SK-N-SH treated with all-trans-retinoic acid at 6 μM for 48 hours (cell line): ENCODE results near the gene FAM89A.
"Not testable (repeated sequence)": the region's sequence is repeated elsewhere in the genome, so short reads cannot be mapped to it uniquely, and the experiment has no call there.

ENCODE experiments used
- ATAC-seq: fragments of 200-7000 bp; cut with Tn5 transposase; 3 replicates; pipeline ENCODE4 v1.9.1; 2020; ENCODE audit warnings: mild to moderate bottlenecking, moderate library complexity
- ARNTL ChIP-seq: fragments of 450-650 bp; formaldehyde crosslinking; IDR thresholded peaks from 2 replicates; pipeline ENCODE4 v1.5.0; 2020; ENCODE audit warnings: low read depth, mild to moderate bottlenecking, moderate library complexity, borderline replicate concordance
- CREB5 ChIP-seq: fragments of 250-450 bp; sonication (Bioruptor Pico); IDR thresholded peaks from 2 replicates; pipeline ENCODE4 v1.5.1; 2020; ENCODE audit warnings: low read depth, mild to moderate bottlenecking, moderate library complexity
- CSDC2 ChIP-seq: fragments of 250-450 bp; sonication (Bioruptor Pico); IDR thresholded peaks from 2 replicates; pipeline ENCODE4 v1.5.0; 2020; ENCODE audit warnings: mild to moderate bottlenecking, moderate library complexity
- ESRRG ChIP-seq: fragments of 250-450 bp; sonication (Bioruptor Pico); IDR thresholded peaks from 2 replicates; pipeline ENCODE4 v1.6.1; 2021; ENCODE audit warnings: mild to moderate bottlenecking
- GLIS3 ChIP-seq: fragments of 250-450 bp; sonication (Bioruptor Pico); IDR thresholded peaks from 2 replicates; pipeline ENCODE4 v1.5.0; 2020; ENCODE audit warnings: mild to moderate bottlenecking, moderate library complexity
- ISL1 ChIP-seq: fragments of 250-450 bp; sonication (Bioruptor Pico); IDR thresholded peaks from 2 replicates; pipeline ENCODE4 v2.1.2; 2022; ENCODE audit warnings: mild to moderate bottlenecking, moderate library complexity
- OSR1 ChIP-seq: fragments of 250-450 bp; sonication (Bioruptor Pico); IDR thresholded peaks from 2 replicates; pipeline ENCODE4 v1.8.0; 2022; ENCODE audit warnings: moderate library complexity, mild to moderate bottlenecking, inconsistent platforms
- PATZ1 ChIP-seq: fragments of 250-450 bp; sonication (Bioruptor Pico); IDR thresholded peaks from 2 replicates; pipeline ENCODE4 v1.8.0; 2020; ENCODE audit warnings: mild to moderate bottlenecking, moderate library complexity, borderline replicate concordance
- POU6F1 ChIP-seq: fragments of 250-450 bp; sonication (Bioruptor Pico); IDR thresholded peaks from 2 replicates; pipeline ENCODE4 v1.8.0; 2021; ENCODE audit warnings: low read depth, mild to moderate bottlenecking, moderate library complexity, borderline replicate concordance
- PPARA ChIP-seq: fragments of 250-450 bp; sonication (Bioruptor Pico); IDR thresholded peaks from 2 replicates; pipeline ENCODE4 v1.5.0; 2020; ENCODE audit warnings: mild to moderate bottlenecking, borderline replicate concordance
- TCF4 ChIP-seq: fragments of 250-450 bp; sonication (Bioruptor Pico); IDR thresholded peaks from 2 replicates; pipeline ENCODE4 v1.8.0; 2021; ENCODE audit warnings: mild to moderate bottlenecking, moderate library complexity, borderline replicate concordance
- TOX ChIP-seq: fragments of 250-450 bp; sonication (Bioruptor Pico); IDR thresholded peaks from 2 replicates; pipeline ENCODE4 v1.8.0; 2021; ENCODE audit warnings: mild to moderate bottlenecking, moderate library complexity, borderline replicate concordance
- TSHZ2 ChIP-seq: fragments of 250-450 bp; sonication (Bioruptor Pico); IDR thresholded peaks from 2 replicates; pipeline ENCODE4 v1.5.0; 2020; ENCODE audit warnings: mild to moderate bottlenecking, moderate library complexity
- ZC3H10 ChIP-seq: fragments of 250-450 bp; sonication (Bioruptor Pico); IDR thresholded peaks from 2 replicates; pipeline ENCODE4 v1.5.1; 2021; ENCODE audit warnings: mild to moderate bottlenecking, moderate library complexity
- ZFP3 ChIP-seq: fragments of 250-450 bp; sonication (Bioruptor Pico); IDR thresholded peaks from 2 replicates; pipeline ENCODE4 v1.5.0; 2020; ENCODE audit warnings: mild to moderate bottlenecking, moderate library complexity
- ZNF565 ChIP-seq: fragments of 450-650 bp; formaldehyde crosslinking; conservative IDR thresholded peaks from 2 replicates; pipeline ENCODE4 v1.5.0; 2020; ENCODE audit warnings: low read depth, mild to moderate bottlenecking, moderate library complexity
- ZNF70 ChIP-seq: fragments of 450-650 bp; formaldehyde crosslinking; IDR thresholded peaks from 2 replicates; pipeline ENCODE4 v1.5.0; 2020; ENCODE audit warnings: mild to moderate bottlenecking, moderate library complexity
- ZNF8 ChIP-seq: fragments of 450-650 bp; formaldehyde crosslinking; IDR thresholded peaks from 2 replicates; pipeline ENCODE4 v1.5.0; 2020; ENCODE audit warnings: mild to moderate bottlenecking, moderate library complexity
- TF ChIP-seq, protein P1 (sequence below): fragments of 250-450 bp; sonication (Bioruptor Pico); IDR thresholded peaks from 2 replicates; pipeline ENCODE4 v1.5.1; 2021; ENCODE audit warnings: mild to moderate bottlenecking, moderate library complexity

The FAM89A gene

GRCh38 chr1:231026576-231026975 lies 13.5 kb downstream of the FAM89A start:
- TF ChIP-seq, protein P1, sequence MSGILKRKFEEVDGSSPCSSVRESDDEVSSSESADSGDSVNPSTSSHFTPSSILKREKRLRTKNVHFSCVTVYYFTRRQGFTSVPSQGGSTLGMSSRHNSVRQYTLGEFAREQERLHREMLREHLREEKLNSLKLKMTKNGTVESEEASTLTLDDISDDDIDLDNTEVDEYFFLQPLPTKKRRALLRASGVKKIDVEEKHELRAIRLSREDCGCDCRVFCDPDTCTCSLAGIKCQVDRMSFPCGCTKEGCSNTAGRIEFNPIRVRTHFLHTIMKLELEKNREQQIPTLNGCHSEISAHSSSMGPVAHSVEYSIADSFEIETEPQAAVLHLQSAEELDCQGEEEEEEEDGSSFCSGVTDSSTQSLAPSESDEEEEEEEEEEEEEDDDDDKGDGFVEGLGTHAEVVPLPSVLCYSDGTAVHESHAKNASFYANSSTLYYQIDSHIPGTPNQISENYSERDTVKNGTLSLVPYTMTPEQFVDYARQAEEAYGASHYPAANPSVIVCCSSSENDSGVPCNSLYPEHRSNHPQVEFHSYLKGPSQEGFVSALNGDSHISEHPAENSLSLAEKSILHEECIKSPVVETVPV (CRISPR knock-in tag) = no peak
- TF ChIP-seq ISL1 (CRISPR knock-in tag) (no peak), ESRRG (CRISPR knock-in tag) (no peak), CSDC2 (no peak), ARNTL (CRISPR knock-in tag) (no peak), ZC3H10 (CRISPR knock-in tag) (no peak), ZNF8 (CRISPR knock-in tag) (no peak), CREB5 (CRISPR knock-in tag) (no peak)
- ATAC-seq = no peak

DNA sequence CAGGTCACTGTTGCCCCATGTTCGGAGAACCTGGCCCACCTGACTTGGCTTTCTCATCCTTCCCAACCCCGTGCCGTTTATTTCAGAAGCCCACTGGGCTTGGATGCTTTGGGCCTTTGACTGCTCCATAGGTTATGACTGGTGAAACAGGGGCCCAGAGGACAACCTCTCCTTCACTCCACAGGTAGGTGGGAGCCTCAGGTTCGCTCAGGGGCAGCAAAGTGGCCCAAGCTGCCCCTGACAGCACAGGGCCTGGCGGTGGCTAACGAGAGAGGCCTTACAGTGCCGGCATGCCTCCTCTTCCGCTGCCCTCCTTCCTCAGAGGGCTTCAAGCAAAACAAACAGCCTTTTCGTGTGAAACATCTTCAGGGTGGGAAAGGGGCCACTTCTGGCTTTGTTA lies 16.9 kb downstream of the FAM89A start:
- ATAC-seq = no peak

DNA sequence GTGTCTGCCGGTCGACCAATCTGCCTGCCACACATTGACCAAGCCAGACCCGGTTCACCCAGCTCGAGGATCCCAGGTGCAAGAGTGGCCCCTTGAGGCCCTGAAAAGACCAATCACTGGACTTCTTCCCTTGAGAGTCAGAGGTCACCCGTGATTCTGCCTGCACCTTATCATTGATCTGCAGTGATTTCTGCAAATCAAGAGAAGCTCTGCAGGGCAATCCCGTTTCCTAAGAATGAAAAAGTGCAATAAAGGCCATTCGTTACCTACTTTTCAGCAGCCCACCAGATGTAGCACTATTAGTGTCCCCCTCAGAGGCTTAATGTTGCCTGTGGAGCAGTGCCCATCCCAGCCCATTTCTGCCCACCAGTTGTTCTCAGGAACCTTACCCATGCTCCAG lies 17.5 kb downstream of the FAM89A start:
- not testable (repeated sequence) for ATAC-seq

More for the DNA sequence above, 16.9 kb downstream of the FAM89A start:
- TF ChIP-seq ZFP3 = no peak
- TF ChIP-seq, protein P1 (CRISPR knock-in tag) = no peak
- TF ChIP-seq ESRRG (CRISPR knock-in tag) = no peak
- no peak for TF ChIP-seq PATZ1 (CRISPR knock-in tag)

DNA sequence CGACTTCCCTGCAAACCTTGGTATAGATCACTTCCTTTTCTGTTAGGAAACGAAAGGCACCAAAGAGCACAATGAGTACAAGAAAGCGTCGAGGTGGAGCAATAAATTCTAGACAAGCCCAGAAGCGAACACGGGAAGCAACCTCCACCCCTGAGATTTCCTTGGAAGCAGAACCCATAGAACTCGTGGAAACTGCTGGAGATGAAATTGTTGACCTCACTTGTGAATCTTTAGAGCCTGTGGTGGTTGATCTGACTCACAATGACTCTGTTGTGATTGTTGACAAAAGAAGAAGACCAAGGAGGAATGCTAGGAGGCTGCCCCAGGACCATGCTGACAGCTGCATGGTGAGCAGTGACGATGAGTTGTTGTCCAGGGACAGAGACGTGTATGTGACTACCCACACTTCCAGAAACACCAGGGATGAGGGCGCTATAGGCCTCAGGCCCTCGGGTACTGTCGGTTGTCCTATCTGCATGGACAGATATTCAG lies 18.5 kb downstream of the FAM89A start:
- ATAC-seq = no peak
- TF ChIP-seq CREB5 (CRISPR knock-in tag) = no peak
- no peak for TF ChIP-seq ESRRG (CRISPR knock-in tag)
- no peak for TF ChIP-seq PPARA (CRISPR knock-in tag)
- no peak for TF ChIP-seq GLIS3 (CRISPR knock-in tag)
- TF ChIP-seq, protein P1 (CRISPR knock-in tag) = no peak
- no peak for TF ChIP-seq TCF4 (CRISPR knock-in tag)
- no peak for TF ChIP-seq ZNF70 (CRISPR knock-in tag)
- TF ChIP-seq ZNF565 (CRISPR knock-in tag) = no peak
- TF ChIP-seq PATZ1 (CRISPR knock-in tag) = no peak
- TF ChIP-seq TSHZ2 (CRISPR knock-in tag) = no peak
- no peak for TF ChIP-seq ZC3H10 (CRISPR knock-in tag)
- no peak for TF ChIP-seq ISL1 (CRISPR knock-in tag)
- TF ChIP-seq POU6F1 (CRISPR knock-in tag) = no peak
- TF ChIP-seq ARNTL (CRISPR knock-in tag) = no peak
- no peak for TF ChIP-seq ZFP3
- no peak for TF ChIP-seq TOX
- TF ChIP-seq OSR1 (CRISPR knock-in tag) = no peak
